Keratinocyte (primary cell): ENCODE results near the gene ADM2. TPM values are rescaled to one million over a fixed set of nuclear protein-coding genes. Genes with fewer than 3 reads are reported as not detected.

ENCODE experiments used
- DNase-seq: peaks from one replicate; pipeline ENCODE4 v3.0.0-alpha.2; 2011; ENCODE audit warnings: low read depth, missing footprints, low spot score
- FAIRE-seq: peaks from 2 replicates; lab custom pipeline; 2011; peaks lifted over from hg19 to GRCh38; lab: Jason Lieb, UNC
- H2AFZ ChIP-seq: 2 replicates; pipeline ENCODE4 v1.6.0; 2012; ENCODE audit warnings: low read length, control low read depth, inconsistent platforms; ENCODE audit not compliant: control insufficient read depth
- H3K27ac ChIP-seq: 2 replicates; pipeline ENCODE4 v1.5.1; 2011; ENCODE audit warnings: low read length; ENCODE audit not compliant: control insufficient read depth, insufficient read depth
- H3K27me3 ChIP-seq: 3 replicates; pipeline ENCODE4 v1.6.0; 2011; ENCODE audit warnings: low read length; ENCODE audit not compliant: control insufficient read depth, insufficient read depth; ENCODE audit errors: extremely low read depth
- H3K36me3 ChIP-seq, 2 experiments: 2 replicates in 1 of 2; 3 replicates in 1 of 2; pipeline ENCODE4 v1.5.1; 2011; ENCODE audit warnings: low read length in 2 of 2, mild to moderate bottlenecking in 1 of 2; ENCODE audit not compliant: control insufficient read depth in 2 of 2, insufficient read depth in 2 of 2; ENCODE audit errors: extremely low read depth in 1 of 2
- H3K4me1 ChIP-seq: 3 replicates; pipeline ENCODE4 v1.5.1; 2011; ENCODE audit warnings: low read length; ENCODE audit not compliant: control insufficient read depth, insufficient read depth; ENCODE audit errors: extremely low read depth
- H3K4me2 ChIP-seq: 3 replicates; pipeline ENCODE4 v1.6.0; 2011; ENCODE audit warnings: low read depth, low read length; ENCODE audit not compliant: control insufficient read depth, insufficient read depth; ENCODE audit errors: extremely low read depth
- H3K4me3 ChIP-seq, 3 experiments: fragments of 200-600 bp in 1 of 3; sonication (generic) in 1 of 3; 2 replicates in 2 of 3; 3 replicates in 1 of 3; pipeline ENCODE4 v1.5.1; 2011 to 2016; ENCODE audit warnings: low read length in 3 of 3, mild to moderate bottlenecking in 3 of 3, control low read depth in 2 of 3, inconsistent platforms in 1 of 3, low read depth in 1 of 3, mixed read lengths in 1 of 3, mixed run types in 1 of 3, moderate library complexity in 1 of 3; ENCODE audit not compliant: control insufficient read depth in 2 of 3, insufficient read depth in 2 of 3; ENCODE audit errors: extremely low read depth in 1 of 3
- H3K79me2 ChIP-seq: 2 replicates; pipeline ENCODE4 v1.6.0; 2012; ENCODE audit warnings: low read length; ENCODE audit not compliant: control insufficient read depth, insufficient read depth
- H3K9ac ChIP-seq: 3 replicates; pipeline ENCODE4 v1.6.0; 2011; ENCODE audit warnings: low read length; ENCODE audit not compliant: control insufficient read depth, insufficient read depth; ENCODE audit errors: extremely low read depth
- H3K9me1 ChIP-seq: 3 replicates; pipeline ENCODE4 v1.6.0; 2011; ENCODE audit warnings: low read length; ENCODE audit not compliant: control insufficient read depth, insufficient read depth; ENCODE audit errors: extremely low read depth
- H3K9me3 ChIP-seq: 2 replicates; pipeline ENCODE4 v1.5.1; 2012; ENCODE audit warnings: low read depth, low read length; ENCODE audit not compliant: control insufficient read depth
- H4K20me1 ChIP-seq: 3 replicates; pipeline ENCODE4 v1.6.0; 2011; ENCODE audit warnings: low read length; ENCODE audit not compliant: control insufficient read depth, insufficient read depth; ENCODE audit errors: extremely low read depth
- EZH2 ChIP-seq: IDR thresholded peaks from one replicate; pipeline ENCODE4 v1.6.1; 2012; ENCODE audit warnings: inconsistent platforms, mild to moderate bottlenecking, low read length, moderate library complexity
- dilution Hi-C: fragments of 300-500 bp; cut with MboI; formaldehyde crosslinking; loops from one replicate; pipeline ENCODE4 v1.7.0; 2020; ENCODE audit warnings: low sequenced_read_pairs; ENCODE audit not compliant: extremely low pct_ligation_motif_present
- polyA plus RNA-seq, 5 experiments: library from polyadenylated mRNA; depleted of rRNA in 3 of 5; stranded (reverse) in 3 of 5; stranded (forward) in 1 of 5; unstranded in 1 of 5; fragments of >200 nt; gene quantifications; 1 replicate in 1 of 5; 2 replicates in 3 of 5; 3 replicates in 1 of 5; pipeline versions ENCODE4 v1.2.1 to v1.2.3, GENCODE V29; 2011 to 2012; ENCODE audit warnings: missing spikeins in 2 of 5, low read depth in 1 of 5, low replicate concordance in 1 of 5
- TF ChIP-seq, protein P1 (sequence below), 3 experiments: IDR thresholded peaks in 1 of 3; conservative IDR thresholded peaks in 1 of 3; optimal IDR thresholded peaks in 1 of 3; 2 replicates in 2 of 3; 3 replicates in 1 of 3; pipeline versions ENCODE3 to v1.5.1; 2011; ENCODE audit warnings: low read length in 3 of 3, mild to moderate bottlenecking in 3 of 3, moderate library complexity in 2 of 3, control low read depth in 1 of 3, inconsistent platforms in 1 of 3; ENCODE audit not compliant: insufficient read depth in 2 of 3; ENCODE audit errors: extremely low read depth in 1 of 3

Gene ADM2
- polyA plus RNA-seq, 1 donor (not counting 4 experiments of a cell fraction or from before 2014, with no cell fraction given), result 0.21 TPM

DNA sequence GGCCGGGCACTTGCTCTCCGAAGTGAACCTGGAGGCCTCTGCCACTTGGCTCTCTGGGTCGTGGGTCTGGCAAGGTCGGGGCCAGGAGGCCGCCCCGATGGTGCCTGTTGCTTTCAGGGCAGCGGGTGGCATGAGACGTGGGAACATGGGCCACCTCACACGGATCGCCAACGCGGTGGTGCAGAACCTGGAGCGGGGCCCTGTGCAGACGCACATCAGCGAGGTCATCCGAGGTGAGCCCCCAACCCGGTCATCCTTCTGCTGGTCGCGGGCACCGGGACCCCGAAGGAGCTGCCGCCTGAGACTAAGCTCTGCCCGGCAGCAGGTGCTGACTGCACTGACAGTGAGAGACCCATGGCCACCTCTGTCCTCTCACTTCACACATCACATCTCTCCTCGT lies 46.5 kb upstream of the ADM2 start:
- DNase-seq (no peak), FAIRE-seq (no peak)
- Histone ChIP-seq H3K9me1 (no peaks in the 10 kb centered on the region), H3K79me2 (no peaks in the 10 kb centered on the region), H3K36me3 (peaks cover 21 to 45% of the 10 kb centered on the region in 2 experiments), H3K27me3 (no peaks in the 10 kb centered on the region), H3K4me2 (no peak overlapping the region), H3K9me3 (no peaks in the 10 kb centered on the region), H2AFZ (no peak overlapping the region), H3K27ac (no peak overlapping the region), H3K9ac (no peak overlapping the region), H3K4me3 (no peak overlapping the region), H4K20me1 (no peaks in the 10 kb centered on the region), H3K4me1 (peaks cover 9% of the 10 kb centered on the region)
- TF ChIP-seq EZH2, result no peak
- TF ChIP-seq, protein P1, sequence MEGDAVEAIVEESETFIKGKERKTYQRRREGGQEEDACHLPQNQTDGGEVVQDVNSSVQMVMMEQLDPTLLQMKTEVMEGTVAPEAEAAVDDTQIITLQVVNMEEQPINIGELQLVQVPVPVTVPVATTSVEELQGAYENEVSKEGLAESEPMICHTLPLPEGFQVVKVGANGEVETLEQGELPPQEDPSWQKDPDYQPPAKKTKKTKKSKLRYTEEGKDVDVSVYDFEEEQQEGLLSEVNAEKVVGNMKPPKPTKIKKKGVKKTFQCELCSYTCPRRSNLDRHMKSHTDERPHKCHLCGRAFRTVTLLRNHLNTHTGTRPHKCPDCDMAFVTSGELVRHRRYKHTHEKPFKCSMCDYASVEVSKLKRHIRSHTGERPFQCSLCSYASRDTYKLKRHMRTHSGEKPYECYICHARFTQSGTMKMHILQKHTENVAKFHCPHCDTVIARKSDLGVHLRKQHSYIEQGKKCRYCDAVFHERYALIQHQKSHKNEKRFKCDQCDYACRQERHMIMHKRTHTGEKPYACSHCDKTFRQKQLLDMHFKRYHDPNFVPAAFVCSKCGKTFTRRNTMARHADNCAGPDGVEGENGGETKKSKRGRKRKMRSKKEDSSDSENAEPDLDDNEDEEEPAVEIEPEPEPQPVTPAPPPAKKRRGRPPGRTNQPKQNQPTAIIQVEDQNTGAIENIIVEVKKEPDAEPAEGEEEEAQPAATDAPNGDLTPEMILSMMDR (optimal IDR thresholded peaks at IDR 0.05 in 1 of 3, IDR thresholded peaks at IDR 0.05 in 1 of 3, conservative IDR thresholded peaks at IDR 0.05 in 1 of 3; ENCODE audit: extremely low read depth in 1 of 3, insufficient read depth in 2 of 3, low read length in 3 of 3), result no peak
- dilution Hi-C loops, result no loop called here

DNA sequence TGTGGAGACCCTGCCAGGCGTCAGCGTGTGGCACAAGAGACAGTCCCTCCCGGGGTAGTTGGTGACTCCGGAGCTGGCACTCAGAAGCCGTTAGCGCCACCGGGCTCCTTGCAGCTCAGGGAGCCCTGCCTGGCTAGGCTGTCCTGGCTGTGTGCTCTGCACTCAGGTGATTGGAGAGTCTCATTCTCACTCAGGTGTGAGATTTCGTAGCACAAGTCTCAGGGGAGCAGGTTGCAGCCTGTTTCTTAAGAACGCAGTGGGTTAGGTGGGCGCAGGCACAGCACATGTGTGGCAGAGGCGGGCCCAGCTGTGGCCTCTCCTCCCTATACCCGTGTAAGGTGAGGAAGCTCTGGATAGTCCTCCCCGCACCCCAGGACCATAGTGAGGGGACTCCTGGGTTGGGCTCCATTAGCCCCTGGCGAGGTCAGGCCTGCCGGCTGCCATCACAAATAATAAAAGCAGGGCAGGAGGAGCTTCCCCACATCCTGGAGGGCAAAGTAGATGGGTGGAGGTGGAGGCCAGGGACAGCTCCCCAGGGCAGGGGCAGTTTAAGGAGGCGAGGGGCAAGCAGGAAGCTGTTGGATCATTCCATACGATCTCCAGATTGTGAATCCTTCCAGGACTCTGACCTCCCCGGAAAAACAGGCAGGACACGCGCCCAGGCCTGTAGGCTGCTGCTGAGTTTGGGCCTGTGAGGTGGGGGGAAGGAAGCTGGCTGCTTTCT lies 45.9 kb upstream of the ADM2 start:
- H3K4me1 ChIP-seq, result peaks cover 9% of the 10 kb centered on the region
- no peak overlapping the region for H3K4me3 ChIP-seq
- H3K9me1 ChIP-seq, result no peaks in the 10 kb centered on the region
- H3K9me3 ChIP-seq, result no peaks in the 10 kb centered on the region
- DNase-seq (no peak), FAIRE-seq (peak; percentile 73)
- H3K9ac ChIP-seq, result no peak overlapping the region
- no peaks in the 10 kb centered on the region for H3K79me2 ChIP-seq
- dilution Hi-C loops, result no loop called here
- H3K27me3 ChIP-seq, result no peaks in the 10 kb centered on the region
- TF ChIP-seq EZH2, result no peak
- TF ChIP-seq, protein P1 (optimal IDR thresholded peaks at IDR 0.05 in 1 of 3, IDR thresholded peaks at IDR 0.05 in 1 of 3, conservative IDR thresholded peaks at IDR 0.05 in 1 of 3; ENCODE audit: extremely low read depth in 1 of 3, insufficient read depth in 2 of 3, low read length in 3 of 3), result no peak
- H3K27ac ChIP-seq, result peak overlapping the region; percentile 6
- H4K20me1 ChIP-seq, result no peaks in the 10 kb centered on the region
- H3K36me3 ChIP-seq, result peaks cover 15 to 45% of the 10 kb centered on the region in 2 experiments
- no peak overlapping the region for H2AFZ ChIP-seq
- no peak overlapping the region for H3K4me2 ChIP-seq
